DMS153 (cell line): ENCODE data around the gene KRTAP6-3.

Experiments
- DNase-seq: peaks from one replicate; lab custom pipeline; 2025; lab: John Stamatoyannopoulos, UW

Gene KRTAP6-3

GRCh38 chr21:30592140-30592539 is at the start of gene KRTAP6-3:
TSS of gene KRTAP6-3 (plus strand) at chr21:30592440. CDS start at chr21:30592446, 6 bp downstream.
- DNase-seq: no peak

DNA sequence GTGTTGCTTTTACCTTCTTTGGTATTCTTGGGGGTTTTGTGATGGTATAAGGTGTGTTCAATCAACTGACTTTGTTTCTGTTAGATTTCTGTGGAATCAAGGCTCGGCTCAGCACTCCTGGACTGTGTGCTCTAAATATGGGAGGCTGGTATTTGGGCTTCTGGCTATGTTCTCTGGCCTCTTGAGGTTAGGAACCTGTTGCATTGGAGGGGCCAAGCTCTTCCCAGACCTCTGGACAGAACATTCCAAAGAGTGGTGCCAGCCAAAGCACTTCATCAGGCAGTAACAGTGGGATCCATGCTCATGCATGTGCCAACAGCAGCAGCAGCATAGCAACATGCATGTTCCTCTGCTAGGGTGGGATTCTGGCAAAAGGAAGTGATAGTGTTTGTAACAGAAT is 39.5 kb upstream of the KRTAP6-3 start:
- no peak for DNase-seq

GRCh38 chr21:30555095-30555494 is 37.1 kb upstream of the KRTAP6-3 start:
- DNase-seq: no peak

- DNase-seq: no peak
These were observed 30.9 kb upstream of the KRTAP6-3 start, which contains the start of gene KRTAP19-7 for GRCh38 chr21:30561264-30561895. TSS of gene KRTAP19-7 (minus strand) at chr21:30561314. CDS start at chr21:30561289, 25 bp downstream.

DNA sequence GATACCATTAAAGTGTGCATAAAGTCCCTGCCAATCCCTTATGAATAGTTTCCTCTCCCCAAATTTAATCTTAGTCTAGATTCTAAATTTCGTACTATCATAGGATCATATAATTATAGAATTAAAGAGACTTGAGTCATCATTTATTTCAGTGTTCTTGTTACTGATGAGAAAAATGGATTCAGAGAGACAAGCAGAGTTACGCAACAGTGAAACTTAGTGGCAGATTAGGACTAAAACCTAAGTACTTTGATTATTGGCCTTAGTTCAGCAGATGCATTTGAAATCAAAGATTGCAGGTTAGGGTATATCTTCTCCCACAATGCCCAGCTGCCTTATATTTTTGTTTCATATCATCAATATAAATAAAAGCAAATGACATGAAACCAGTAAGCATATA is 30.3 kb upstream of the KRTAP6-3 start:
- no peak for DNase-seq

DNA sequence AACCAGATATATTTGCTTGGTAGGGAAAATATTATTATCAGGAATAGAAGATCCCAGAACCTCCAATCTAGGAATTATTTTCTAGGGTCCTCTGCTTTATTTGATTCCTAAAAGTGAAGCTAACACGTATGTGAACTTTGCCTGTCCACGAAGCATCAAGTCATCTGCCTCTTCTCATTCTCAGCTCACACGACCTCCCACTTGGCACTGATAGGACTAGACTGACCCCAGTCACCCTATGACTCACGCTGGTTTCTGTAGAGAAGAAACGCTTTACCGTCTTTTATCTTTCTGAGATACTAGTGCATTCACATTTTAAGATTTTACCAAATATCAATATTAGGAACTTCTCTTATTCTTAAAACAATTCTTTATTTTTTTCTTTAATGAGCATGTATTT is 29.2 kb upstream of the KRTAP6-3 start:
- DNase-seq: no peak

- DNase-seq: no peak
These were observed 28.6 kb upstream of the KRTAP6-3 start for GRCh38 chr21:30563630-30564029.

- DNase-seq: no peak
These were observed 24.6 kb upstream of the KRTAP6-3 start for GRCh38 chr21:30567617-30568016.

DNA sequence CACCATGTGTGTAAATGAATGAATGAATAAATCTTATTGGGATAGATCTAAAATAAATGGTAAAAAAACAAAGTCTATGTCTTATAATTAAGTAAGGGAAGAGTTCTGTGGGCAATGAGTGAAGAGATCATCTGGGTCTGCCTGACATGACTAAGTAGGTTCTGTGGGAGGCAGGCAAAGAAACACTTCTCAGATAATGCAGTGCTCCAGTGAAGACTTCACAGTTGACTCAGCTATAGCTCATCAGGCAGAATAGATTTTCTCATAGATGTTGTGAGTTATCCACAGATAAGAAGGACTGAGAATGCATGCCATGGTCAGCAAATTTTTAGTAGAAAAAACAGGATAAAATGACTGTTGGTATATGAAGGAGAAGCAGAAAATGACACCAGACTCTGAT is 14.5 kb upstream of the KRTAP6-3 start:
- DNase-seq: no peak

DNA sequence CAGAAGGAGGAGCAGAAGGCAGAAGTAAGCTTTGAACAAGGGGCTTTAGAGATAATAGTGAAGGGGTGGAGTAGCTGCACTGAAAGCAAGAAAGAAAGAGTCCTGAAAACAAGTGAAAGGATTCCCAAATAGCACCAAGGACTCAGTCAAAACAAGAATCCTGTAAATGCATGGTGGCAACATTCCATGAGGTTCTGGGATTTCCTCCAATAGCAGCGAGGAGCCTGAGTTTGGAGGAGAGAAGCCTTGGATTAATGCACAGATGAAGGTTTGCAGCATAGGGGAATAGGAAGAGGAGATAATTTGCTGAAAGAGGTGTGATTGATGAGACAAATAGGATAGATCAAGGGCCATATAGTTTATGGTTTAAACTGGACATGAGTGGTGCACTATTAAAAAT is 12.9 kb upstream of the KRTAP6-3 start:
- DNase-seq: no peak

GRCh38 chr21:30580132-30580531 is 12.1 kb upstream of the KRTAP6-3 start:
- DNase-seq: no peak

DNA sequence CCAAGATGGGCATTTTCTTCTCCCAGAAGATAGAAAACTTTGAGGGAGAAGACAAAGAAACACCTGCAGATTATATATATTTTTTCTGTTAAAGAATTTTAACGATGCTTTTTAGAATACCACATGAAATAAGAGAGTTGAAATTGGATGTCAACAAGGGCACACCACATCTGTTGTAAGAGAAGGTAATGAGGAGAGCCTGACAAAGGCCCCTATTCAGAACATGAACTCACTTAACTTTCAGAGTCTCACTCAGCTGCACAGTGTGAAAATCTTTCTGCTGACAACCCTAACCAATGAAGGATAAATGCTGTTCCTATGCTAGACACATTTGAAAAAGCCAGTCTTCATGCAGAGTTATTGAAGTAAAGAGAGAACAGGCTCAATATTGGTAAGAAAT is 9.4 kb upstream of the KRTAP6-3 start:
- no peak for DNase-seq

GRCh38 chr21:30590297-30590696 is 1.9 kb upstream of the KRTAP6-3 start, which contains the start of gene KRTAP22-2:
TSS of gene KRTAP22-2 (minus strand) at chr21:30590397.
- no peak for DNase-seq

- no peak for DNase-seq
These were observed 6.6 kb downstream of the KRTAP6-3 start, which contains the start of gene KRTAP6-2 for GRCh38 chr21:30598802-30599201. TSS of gene KRTAP6-2 (minus strand) at chr21:30598902. CDS start at chr21:30598874, 28 bp downstream.

DNA sequence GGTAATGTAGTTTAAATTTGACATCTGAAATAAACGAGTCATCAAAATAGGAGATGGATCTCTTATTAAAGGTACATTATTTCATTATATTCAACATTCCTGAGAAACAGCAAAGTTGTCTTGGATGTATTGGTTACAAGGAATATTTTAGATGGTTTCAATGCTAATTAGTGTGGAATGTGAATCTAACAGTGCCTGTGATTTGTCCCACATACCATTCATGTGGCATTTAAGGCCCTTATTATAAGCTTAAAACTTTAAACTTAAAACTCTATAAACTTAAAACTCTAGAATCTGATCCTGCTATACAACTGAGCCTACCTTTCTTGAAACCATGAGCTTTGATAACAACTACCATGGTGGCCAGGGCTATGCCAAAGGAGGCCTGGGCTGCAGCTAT is 8.5 kb downstream of the KRTAP6-3 start, which contains the start of gene KRTAP22-1:
Gene KRTAP22-1 (plus strand): TSS at position 301 of the 400 bp plus-strand sequence.
- no peak for DNase-seq

DNA sequence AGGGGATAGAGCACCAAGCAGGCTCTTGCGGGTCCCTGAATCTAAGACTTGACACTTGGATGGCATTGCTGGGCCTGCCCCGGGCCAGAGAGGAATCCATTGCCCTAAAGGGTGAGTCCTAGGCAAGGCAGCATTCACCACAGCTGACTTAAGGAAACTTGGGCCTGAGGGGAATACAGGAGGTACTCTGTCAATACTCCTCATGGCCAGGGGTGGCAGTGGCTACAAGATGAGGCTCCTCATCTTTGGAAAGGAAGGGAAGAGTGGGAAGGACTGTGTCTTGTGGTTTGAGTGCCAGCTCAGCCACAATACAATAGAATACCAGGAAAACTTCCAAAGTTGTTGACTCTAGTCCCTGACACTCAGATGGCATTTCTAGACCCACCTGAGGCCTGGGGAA is 13.7 kb downstream of the KRTAP6-3 start:
- DNase-seq: no peak

GRCh38 chr21:30612132-30612531 is 19.9 kb downstream of the KRTAP6-3 start:
- DNase-seq: no peak

GRCh38 chr21:30613836-30614235 is 21.6 kb downstream of the KRTAP6-3 start, which contains the start of gene KRTAP6-1:
TSS of gene KRTAP6-1 (minus strand) at chr21:30613930. CDS start at chr21:30613904, 26 bp downstream.
- no peak for DNase-seq

GRCh38 chr21:30615199-30615598 is 23.0 kb downstream of the KRTAP6-3 start:
- no peak for DNase-seq

DNA sequence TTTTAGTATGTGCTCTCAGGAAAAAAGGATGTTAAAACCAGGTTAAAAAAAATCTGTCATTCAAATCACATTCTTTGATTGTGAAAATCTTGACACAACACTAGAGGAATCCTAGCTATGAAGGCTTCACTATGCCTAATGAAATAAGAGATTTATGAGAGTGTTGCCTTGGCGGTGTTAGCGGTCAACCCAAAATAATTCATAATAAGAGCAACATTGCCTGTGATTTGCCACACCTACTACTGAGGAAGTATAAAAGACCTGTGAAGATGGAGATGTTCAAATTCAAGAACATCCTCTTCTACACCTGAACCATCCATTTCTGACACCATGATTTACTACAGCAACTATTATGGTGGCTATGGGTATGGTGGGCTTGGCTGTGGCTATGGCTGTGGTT is 23.9 kb downstream of the KRTAP6-3 start, which contains the start of gene KRTAP20-1:
Gene KRTAP20-1 (plus strand): TSS at position 301 of the 400 bp plus-strand sequence. CDS start 30 bp downstream, at position 331.
- no peak for DNase-seq

GRCh38 chr21:30620080-30620479 is 27.8 kb downstream of the KRTAP6-3 start:
- no peak for DNase-seq

DNA sequence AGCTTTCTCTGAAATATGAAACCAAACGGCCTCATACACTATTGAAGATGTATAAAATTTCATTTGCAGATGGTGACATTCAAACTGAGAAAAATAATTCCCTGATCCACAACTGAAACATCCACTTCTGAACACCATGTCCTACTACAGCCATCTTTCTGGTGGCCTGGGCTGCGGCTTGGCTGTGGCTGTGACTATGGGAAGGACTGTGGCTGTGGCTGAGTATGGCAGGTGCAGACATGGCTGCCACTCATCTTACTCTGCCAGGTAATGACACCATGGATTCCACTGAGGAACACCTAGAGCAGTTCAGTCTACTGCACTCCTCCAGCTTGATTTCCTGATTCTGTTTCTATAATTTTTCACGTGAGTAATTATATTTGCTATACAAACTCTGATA is 28.3 kb downstream of the KRTAP6-3 start, which contains the start of gene KRTAP20-4:
Gene KRTAP20-4 (plus strand): TSS at position 106 of the 400 bp plus-strand sequence.
- DNase-seq: no peak

DNA sequence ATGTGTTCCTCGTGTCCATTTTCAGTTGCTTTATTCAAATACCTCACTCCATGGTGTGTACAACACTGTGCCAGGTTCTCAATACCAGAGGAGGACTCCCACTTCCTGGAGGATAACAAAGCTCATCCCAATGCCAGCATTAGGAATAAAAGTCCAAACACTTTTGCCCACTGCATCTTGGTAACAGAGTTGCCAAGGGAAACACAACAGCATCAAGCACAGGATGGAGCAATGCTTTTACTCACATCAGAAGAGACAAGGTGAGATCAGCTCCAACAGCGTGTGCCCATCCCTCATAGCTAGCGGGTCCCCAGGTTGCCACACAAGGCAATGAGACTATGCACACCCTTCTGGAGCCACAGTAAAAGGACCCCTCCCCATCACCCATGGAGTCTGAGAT is 31.1 kb downstream of the KRTAP6-3 start:
- no peak for DNase-seq
